ENCODE results near the gene MIEF2. TPM values are rescaled to one million over a fixed set of nuclear protein-coding genes. Genes with fewer than 3 reads are reported as not detected.

Gene MIEF2
- total and polyA plus RNA-seq, 10 of the 15 experiments (the other 5 are each of a cell fraction or from before 2014, with no cell fraction given): 0.16 to 9.2 (median 4.1) TPM

- TF ChIP-seq HSF1 (IDR thresholded peaks at IDR 0.05; ENCODE audit: low read depth, low read length): no peak
- peak; percentile 98 for TF ChIP-seq RELB (IDR thresholded peaks at IDR 0.05; ENCODE audit: low read depth)
- TF ChIP-seq SMAD5 (IDR thresholded peaks at IDR 0.05; ENCODE audit: low read depth): no peak
- peak; percentile 90 for TF ChIP-seq NFYB (IDR thresholded peaks at IDR 0.05; ENCODE audit: insufficient read depth, low read depth, low read length)
- no peak for TF ChIP-seq MTA2 (IDR thresholded peaks at IDR 0.05; ENCODE audit: low read depth)
- no peak for TF ChIP-seq TAF1 (IDR thresholded peaks at IDR 0.05; ENCODE audit: borderline replicate concordance, low read depth, low read length)
- TF ChIP-seq FOXK2 (IDR thresholded peaks at IDR 0.05): no peak
- TF ChIP-seq NR2C2 (IDR thresholded peaks at IDR 0.05; ENCODE audit: borderline replicate concordance, control insufficient read depth, insufficient read length, low read depth): no peak
- TF ChIP-seq YBX1 (IDR thresholded peaks at IDR 0.05): no peak
- TF ChIP-seq CUX1 (IDR thresholded peaks at IDR 0.05; ENCODE audit: insufficient replicate concordance, low read depth, low read length): no peak
- TF ChIP-seq TCF7 (IDR thresholded peaks at IDR 0.05; ENCODE audit: borderline replicate concordance): no peak
- TF ChIP-seq DPF2 (IDR thresholded peaks at IDR 0.05): peak; percentile 97
- TF ChIP-seq PML (IDR thresholded peaks at IDR 0.05; ENCODE audit: low read length): no peak
- no peak for TF ChIP-seq SMAD1 (IDR thresholded peaks at IDR 0.05; ENCODE audit: low read depth, partially characterized antibody)
- peak; percentile 70; the same call in 1 of the 2 replicates for TF ChIP-seq RB1 (IDR thresholded peaks at IDR 0.05; ENCODE audit: borderline replicate concordance)
- peak; percentile 56; the same call in 1 of the 2 replicates for TF ChIP-seq SIN3A (IDR thresholded peaks at IDR 0.05; ENCODE audit: low read depth, low read length)
- TF ChIP-seq SMARCA5 (IDR thresholded peaks at IDR 0.05): 0 out of 2 replicates have a peak, but pooled peaks have one; percentile 53
- no peak for TF ChIP-seq RFX5 (IDR thresholded peaks at IDR 0.05; ENCODE audit: low read depth, low read length)
- no peak for TF ChIP-seq JUNB (IDR thresholded peaks at IDR 0.05)
- no peak for TF ChIP-seq YY1 (IDR thresholded peaks at IDR 0.05; ENCODE audit: low read depth, low read length)
- 0 out of 2 replicates have a peak, but pooled peaks have one; percentile 53 for TF ChIP-seq GATAD2B (conservative IDR thresholded peaks at IDR 0.05; ENCODE audit: low read depth)
- peak; percentile 65 for TF ChIP-seq IKZF1 (conservative IDR thresholded peaks at IDR 0.05)
- TF ChIP-seq BHLHE40 (IDR thresholded peaks at IDR 0.05; ENCODE audit: borderline replicate concordance in 1 of 2, low read depth in 2 of 2, low read length in 1 of 2): peak; percentile 69 to 72
- peak; percentile 83 for TF ChIP-seq CREB1 (IDR thresholded peaks at IDR 0.05; ENCODE audit: low read depth)
Measured at GRCh38 chr17:18260332-18261145, at the start of gene MIEF2 (continued).

All from GM12878 (cell line).